ENCODE measurements around the gene TSG101. TPM values are rescaled to one million over a fixed set of nuclear protein-coding genes. Genes with fewer than 3 reads are reported as not detected.

Gene TSG101, protein sequence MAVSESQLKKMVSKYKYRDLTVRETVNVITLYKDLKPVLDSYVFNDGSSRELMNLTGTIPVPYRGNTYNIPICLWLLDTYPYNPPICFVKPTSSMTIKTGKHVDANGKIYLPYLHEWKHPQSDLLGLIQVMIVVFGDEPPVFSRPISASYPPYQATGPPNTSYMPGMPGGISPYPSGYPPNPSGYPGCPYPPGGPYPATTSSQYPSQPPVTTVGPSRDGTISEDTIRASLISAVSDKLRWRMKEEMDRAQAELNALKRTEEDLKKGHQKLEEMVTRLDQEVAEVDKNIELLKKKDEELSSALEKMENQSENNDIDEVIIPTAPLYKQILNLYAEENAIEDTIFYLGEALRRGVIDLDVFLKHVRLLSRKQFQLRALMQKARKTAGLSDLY
- total RNA-seq = 45.1 and 102 TPM in 2 replicates

DNA sequence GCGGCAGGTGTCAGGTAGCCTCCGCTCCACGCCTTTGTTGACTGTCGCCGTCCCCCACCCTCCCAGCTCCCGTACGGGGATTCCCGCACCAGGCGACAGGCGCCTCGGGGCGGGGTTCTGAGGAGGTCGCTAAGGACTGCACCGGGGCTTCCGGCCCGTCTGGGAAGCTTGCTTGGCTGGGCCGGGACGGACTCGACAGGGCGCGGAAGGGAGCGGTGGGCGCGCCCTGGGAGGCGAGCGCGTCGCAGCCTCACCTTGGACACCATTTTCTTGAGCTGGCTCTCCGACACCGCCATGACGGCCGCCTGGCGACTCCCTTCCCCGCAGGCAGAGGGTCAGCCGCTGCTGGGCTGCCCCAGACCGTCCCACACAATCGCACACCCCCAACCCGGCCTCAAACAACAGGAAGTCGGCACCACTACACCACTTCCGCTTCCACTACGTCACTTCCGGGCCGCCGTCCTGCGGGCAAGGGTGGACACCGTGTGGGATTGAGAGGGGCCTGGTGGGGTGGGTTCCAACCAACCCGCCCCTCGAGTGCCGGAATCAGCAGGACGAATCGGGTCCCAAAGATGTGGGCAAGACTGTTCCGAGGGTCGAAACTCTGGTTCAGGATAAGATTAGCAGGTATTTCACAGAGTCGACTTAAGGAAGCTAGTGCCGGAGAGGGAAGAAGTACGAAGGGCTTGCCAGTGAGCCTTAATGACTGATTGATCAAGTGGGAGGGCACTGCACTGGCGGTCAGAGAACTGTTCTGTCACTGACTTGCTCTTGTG is at the start of gene TSG101:
Gene TSG101, minus strand, starts transcription at position 422 of the 776 bp plus-strand sequence. Its CDS starts 126 bp downstream, at position 296.

DNA sequence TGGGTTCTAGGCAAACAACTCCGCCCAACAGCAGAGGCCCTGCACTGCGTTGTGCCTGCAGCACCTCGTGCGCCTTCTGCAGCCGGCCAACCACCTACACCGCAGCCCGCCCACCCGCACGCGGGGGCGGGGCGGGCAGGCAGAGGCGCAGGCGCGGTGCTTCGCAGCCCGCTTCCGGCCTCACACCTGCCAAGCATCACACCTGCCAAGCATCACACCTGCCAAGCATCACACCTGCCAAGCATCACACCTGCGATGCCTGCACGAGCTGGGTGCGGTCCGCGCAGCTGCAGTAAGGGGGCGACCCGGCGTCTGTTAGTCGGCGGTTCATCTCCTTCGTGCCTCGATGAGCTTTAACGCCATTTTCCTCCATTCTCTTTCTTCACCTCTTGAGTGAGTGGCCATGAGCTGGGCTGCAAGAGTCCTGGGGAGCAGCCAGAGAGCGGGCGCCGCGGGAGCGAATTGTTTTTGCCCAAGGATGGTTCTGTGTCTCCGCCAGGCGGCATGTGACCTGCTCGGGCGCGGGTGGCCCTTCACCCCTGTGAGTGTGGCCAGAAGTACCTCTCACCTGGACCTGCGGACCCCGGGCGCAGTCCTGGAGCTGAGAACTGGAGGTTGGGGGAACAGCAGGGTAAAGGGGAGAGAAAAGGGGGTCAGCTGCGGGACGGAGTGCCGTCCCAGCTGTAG is 70.9 kb downstream of the TSG101 start, which contains the start of gene LDHAL6A:
Gene LDHAL6A, plus strand, starts transcription at position 171 of the 687 bp plus-strand sequence. CDS start 825 bp downstream, outside the sequence.

Other genes starting within 250 kb of the TSG101 start
- gene HPS5, start 204.8 kb downstream of the TSG101 start, total RNA-seq = 30.8 and 33.4 TPM in 2 replicates
- 62.8 and 68.3 TPM in 2 replicates for gene GTF2H1, start 204.4 kb downstream of the TSG101 start, total RNA-seq
- gene LDHA, start 132.4 kb downstream of the TSG101 start, total RNA-seq = 328 and 1,137 TPM in 2 replicates
- gene LDHC, start 114.6 kb downstream of the TSG101 start, total RNA-seq = not detected in 2 replicates
- not detected in 2 replicates for gene LDHAL6A, start 71.1 kb downstream of the TSG101 start, total RNA-seq
- 15.3 and 39.3 TPM in 2 replicates for gene UEVLD, start 61.8 kb upstream of the TSG101 start, total RNA-seq
- 0.39 and 0.65 TPM in 2 replicates for gene MISFA, start 72.8 kb upstream of the TSG101 start, total RNA-seq
- 13.7 and 22.7 TPM in 2 replicates for gene SPTY2D1, start 107.4 kb upstream of the TSG101 start, total RNA-seq
- gene TMEM86A, start 171.8 kb upstream of the TSG101 start, total RNA-seq = 1.3 and 2.7 TPM in 2 replicates
- gene IGSF22, start 199.2 kb upstream of the TSG101 start, total RNA-seq = under 0.01 and 0.22 TPM in 2 replicates

Measured in placental epithelial cell (primary cell).